Fibroblast of villous mesenchyme (primary cell): Measurements from ENCODE around the gene CACNA1D. TPM values are rescaled to one million over a fixed set of nuclear protein-coding genes. Genes with fewer than 3 reads are reported as not detected.

Experiments
- DNase-seq: peaks from one replicate; pipeline ENCODE4 v3.0.0-alpha.2; 2010; ENCODE audit warnings: low read depth
- H3K4me3 ChIP-seq: 2 replicates; pipeline ENCODE4 v1.5.1; 2011; ENCODE audit warnings: low read depth, mild to moderate bottlenecking, low read length
- total RNA-seq: library from RNA; depleted of rRNA; stranded (reverse); fragments of >200 nt; gene quantifications from 2 replicates; pipeline ENCODE4 v1.2.3, GENCODE V29; 2012
- TF ChIP-seq, protein P1 (sequence below): IDR thresholded peaks from 2 replicates; pipeline ENCODE4 v1.5.1; 2012; ENCODE audit warnings: low read depth, mild to moderate bottlenecking, low read length; ENCODE audit not compliant: insufficient read depth

The CACNA1D gene
- total RNA-seq, 1 donor, result not detected

DNA sequence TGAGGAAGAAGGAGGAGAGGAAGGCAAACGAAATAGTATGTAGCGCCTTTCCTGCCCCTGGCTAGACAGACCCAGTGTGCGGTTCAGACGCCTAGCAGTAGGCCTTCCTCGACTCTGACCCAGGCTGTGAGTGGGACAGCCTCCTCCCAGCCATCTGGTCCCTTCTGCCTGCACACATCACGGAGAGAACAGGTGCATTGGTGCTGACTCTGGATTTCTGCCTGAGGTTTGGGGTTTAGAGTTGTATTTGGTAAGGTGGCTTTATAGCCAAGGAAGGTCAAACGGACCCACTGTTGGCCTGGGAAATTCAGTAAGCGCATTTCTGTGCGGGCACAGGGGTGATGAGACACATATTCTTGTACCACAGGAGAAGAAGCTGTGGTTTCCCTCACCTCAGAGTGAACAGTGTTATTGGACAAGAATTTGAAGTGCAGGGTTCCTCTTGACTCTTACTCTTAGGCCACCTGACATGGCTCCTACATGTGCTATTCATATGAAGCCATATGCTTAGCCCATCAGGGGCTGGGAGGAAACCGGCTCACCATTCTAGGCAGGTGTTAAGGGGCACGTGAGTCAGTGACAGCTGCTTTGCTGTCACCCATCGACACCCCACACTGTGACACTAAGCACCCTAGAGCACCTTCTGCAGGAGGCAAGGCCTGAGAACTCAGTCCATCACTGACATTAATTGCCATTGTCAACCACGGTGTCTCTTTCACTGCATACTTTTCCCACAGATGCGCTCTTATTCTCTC, 208.5 kb downstream of the CACNA1D start:
- no peak for DNase-seq
- TF ChIP-seq, protein P1, sequence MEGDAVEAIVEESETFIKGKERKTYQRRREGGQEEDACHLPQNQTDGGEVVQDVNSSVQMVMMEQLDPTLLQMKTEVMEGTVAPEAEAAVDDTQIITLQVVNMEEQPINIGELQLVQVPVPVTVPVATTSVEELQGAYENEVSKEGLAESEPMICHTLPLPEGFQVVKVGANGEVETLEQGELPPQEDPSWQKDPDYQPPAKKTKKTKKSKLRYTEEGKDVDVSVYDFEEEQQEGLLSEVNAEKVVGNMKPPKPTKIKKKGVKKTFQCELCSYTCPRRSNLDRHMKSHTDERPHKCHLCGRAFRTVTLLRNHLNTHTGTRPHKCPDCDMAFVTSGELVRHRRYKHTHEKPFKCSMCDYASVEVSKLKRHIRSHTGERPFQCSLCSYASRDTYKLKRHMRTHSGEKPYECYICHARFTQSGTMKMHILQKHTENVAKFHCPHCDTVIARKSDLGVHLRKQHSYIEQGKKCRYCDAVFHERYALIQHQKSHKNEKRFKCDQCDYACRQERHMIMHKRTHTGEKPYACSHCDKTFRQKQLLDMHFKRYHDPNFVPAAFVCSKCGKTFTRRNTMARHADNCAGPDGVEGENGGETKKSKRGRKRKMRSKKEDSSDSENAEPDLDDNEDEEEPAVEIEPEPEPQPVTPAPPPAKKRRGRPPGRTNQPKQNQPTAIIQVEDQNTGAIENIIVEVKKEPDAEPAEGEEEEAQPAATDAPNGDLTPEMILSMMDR, result no peak

DNA sequence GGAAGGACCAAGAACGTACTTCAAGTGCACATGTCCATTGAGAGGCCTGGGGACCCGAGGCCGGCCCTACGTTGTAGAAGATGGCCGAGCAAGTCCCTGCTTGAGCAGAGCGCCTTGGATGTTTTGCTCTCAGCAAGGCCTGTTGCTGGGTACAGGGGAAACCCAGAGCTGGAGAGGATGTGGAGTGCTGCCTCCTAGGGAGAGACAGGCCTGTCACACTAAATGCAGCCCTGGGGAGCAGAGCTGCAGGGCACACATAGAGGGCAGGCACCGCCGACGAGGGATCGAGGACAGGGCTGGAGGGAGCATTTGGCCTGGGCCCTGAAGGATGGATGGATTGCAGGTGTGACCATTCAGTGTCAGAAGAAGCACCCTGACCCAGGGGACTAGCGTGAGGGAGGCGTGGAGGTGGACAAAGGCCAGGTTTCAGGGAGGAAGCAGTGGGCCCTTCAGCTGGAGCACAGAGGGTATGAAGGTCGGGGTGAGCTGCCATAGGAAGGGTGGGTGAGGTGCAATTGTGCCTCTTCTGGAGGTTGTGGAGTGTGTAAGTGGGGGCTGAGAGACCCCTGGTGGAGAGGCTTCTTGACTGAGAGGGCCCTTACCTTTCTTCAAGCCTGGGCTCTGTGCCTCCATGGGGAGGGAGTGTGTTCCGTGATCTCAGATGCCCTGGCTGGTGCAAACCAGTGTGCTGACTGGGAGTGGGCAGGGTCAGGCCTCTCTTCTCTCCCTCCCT, 209.4 kb downstream of the CACNA1D start:
- TF ChIP-seq, protein P1, result no peak
- H3K4me3 ChIP-seq, result no peak overlapping the region

More for the DNA sequence above, 208.5 kb downstream of the CACNA1D start:
- H3K4me3 ChIP-seq, result no peak overlapping the region

DNA sequence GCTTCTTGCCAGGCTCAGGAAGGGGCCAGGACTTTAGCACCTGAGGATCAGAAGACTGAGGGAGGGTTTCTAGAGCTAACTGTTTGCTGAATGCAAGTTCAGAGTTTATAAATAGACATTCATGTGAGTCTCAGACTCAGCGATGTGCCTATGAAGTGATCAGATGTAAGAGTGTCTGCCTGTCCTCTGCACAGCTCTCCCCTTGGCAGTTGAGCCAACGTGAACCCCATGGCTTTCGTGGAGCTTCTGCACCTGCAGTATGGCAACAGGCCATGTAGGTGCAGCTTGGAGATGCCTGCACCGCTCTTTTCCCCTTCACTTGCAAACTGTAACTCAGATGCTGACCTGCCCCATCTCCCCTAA, 209.9 kb downstream of the CACNA1D start:
- H3K4me3 ChIP-seq, result no peak overlapping the region
- TF ChIP-seq, protein P1, result no peak
- DNase-seq, result no peak

More for the DNA sequence above, 209.4 kb downstream of the CACNA1D start:
- DNase-seq, result no peak

DNA sequence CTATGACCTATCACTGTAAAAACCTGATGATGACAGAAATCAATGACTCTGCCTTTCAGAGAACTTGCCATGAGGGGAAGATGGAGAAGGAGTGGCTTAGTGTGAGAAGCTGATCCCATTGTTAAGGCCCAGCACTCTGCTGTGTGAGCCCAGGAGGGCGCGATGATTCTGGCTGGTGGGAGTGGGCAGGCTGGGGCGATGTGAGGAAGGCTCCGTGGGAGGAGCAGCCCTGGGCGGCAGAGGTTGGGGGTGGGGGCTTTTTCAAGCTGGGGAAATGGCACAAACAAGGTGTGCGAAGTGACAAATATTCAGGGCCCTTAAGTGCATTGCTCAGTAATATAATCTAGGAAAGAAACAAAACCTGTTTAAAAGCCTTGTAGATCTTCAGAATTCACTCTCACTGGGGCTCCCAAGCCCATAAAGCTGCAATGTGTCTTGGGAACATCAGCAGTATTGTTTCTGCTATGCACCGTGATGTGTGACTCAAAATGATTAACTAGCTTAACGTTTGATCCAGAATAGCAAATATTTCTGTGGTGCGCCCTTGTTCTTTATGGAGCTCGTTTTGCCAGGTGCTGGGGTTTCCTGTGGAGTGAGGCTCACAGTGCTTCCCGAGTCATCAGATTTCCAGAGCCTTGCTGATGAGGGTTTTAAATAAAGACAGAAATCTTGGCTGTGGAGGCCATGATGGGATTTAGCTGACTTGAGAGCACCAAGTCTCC, 210.8 kb downstream of the CACNA1D start:
- no peak for DNase-seq
- no peak overlapping the region for H3K4me3 ChIP-seq
- TF ChIP-seq, protein P1, result no peak

DNA sequence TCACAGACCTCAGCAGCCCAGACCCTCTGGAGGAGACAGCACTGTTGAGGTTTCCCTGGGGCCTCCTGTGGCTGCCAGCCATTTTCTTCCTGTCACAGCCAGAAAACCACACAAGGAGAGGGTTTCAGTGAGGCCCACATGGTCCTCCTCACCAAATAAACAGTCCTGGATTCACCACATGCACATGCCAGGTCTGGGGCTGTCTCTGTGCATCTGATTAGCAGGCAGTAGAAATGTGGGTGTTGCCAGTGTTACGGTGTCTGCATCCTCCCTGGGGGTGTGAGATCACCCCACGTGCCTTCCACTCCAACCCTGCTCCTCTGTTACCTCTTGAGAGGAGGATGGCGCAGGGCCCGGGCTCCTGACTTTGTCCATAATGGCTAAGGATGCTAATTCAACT, 211.4 kb downstream of the CACNA1D start:
- TF ChIP-seq, protein P1, result no peak
- no peak overlapping the region for H3K4me3 ChIP-seq
- no peak for DNase-seq

DNA sequence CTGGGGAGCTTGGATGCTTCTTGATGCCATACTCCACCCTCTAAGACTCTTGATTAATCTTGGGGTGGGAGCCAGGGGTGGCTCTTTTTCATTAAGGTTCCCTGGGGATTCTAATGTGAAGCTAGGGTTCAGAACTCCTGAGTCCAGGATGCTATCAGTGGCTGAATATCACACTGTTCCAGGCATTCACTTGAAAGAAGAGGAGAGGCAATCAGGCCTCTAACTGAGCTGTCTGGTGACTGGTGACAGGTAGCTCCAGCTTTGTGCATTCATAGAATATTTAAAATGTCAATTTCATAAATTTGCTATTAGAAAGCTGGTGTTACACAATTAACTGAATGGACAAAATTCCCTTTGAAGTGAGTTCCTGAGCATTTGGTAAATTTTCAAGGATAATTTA, 212.8 kb downstream of the CACNA1D start:
- H3K4me3 ChIP-seq, result no peak overlapping the region
- TF ChIP-seq, protein P1, result no peak
- DNase-seq, result no peak
